Stimulated activated CD8-positive, alpha-beta memory T cell treated with anti-CD3 and anti-CD28 coated beads, Interleukin-4, amount 100 ng/mL, for 4 hours (primary cell): ENCODE results near the gene GOLGA8B.
"Not testable (repeated sequence)": the region's sequence is repeated elsewhere in the genome, so short reads cannot be mapped to it uniquely, and the experiment has no call there.

Experiments used
- DNase-seq, 2 donors: peaks; one replicate each; pipeline ENCODE4 v3.0.0-alpha.2; 2020; ENCODE audit warnings: low read depth in 2 of 2, low spot score in 1 of 2

Gene GOLGA8B, protein sequence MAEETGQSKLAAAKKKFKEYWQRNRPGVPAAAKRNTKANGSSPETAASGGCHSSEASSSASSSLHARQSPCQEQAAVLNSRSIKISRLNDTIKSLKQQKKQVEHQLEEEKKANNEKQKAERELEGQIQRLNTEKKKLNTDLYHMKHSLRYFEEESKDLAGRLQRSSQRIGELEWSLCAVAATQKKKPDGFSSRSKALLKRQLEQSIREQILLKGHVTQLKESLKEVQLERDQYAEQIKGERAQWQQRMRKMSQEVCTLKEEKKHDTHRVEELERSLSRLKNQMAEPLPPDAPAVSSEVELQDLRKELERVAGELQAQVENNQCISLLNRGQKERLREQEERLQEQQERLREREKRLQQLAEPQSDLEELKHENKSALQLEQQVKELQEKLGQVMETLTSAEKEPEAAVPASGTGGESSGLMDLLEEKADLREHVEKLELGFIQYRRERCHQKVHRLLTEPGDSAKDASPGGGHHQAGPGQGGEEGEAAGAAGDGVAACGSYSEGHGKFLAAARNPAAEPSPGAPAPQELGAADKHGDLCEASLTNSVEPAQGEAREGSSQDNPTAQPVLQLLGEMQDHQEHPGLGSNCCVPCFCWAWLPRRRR

DNA sequence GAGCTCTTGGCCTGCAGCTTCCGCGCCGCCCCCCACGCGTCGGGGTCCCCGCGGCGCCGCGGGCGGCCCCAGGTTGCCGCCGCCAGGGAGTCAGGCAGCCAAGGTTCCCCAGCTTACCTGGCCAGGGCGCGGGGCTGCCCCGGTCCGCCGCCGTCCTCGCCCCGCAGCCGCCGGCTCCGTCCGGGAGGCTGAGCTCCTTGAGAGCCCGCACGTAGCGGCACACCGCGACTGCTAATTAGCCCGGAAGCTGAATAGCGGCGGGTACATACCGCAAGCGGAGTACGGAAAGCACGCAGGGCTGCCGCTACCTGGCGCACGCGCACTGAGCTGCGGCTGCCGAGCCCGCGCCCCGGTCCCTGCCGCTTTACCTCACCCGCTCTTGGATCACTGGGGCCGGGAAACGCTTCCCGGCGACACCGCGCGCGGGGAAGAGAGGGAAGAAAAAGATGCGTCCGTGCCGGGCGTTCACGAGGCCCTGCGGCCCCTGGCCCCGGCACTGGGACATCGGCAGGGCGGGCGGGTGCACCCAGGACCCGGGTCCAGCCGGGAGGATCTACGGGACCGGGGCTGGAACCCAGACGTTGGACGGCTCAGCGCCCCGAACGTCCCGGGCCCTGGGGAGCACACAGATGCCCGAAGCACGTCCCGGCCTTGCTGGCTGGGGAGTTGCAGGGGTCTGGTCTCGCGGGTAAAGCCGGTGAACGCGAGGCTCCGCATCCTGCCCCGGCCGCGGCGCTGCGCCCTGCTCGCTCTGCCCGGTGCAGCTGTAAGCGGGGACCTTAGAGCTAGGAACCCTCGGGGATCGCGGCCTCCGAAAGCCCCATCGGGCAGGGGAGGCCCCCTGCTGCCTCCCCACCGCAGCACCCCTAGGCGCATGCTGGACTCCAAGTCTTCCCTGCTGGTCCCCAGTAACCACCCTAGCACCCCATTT lies at the start of gene GOLGA8B:
Gene GOLGA8B, minus strand, starts transcription at position 253 of the 931 bp plus-strand sequence. CDS start 47,739 bp downstream, outside the sequence.
- peak; percentile 40 to 60 for DNase-seq

DNA sequence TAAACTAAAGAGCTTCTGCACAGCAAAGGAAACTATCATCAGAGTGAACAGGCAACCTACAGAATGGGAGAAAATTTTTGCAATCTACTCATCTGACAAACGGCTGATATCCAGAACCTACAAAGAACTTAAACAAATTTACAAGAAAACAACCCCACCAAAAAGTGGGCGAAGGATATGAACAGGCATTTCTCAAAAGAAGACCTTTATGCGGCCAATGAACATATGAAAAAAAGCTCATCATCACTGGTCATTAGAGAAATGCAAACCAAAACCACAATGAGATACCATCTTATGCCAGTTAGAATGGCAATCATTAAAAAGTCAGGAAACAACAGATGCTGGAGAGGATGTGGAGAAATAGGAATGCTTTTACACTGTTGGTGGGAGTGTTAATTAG lies 49.7 kb upstream of the GOLGA8B start:
- not testable (repeated sequence) for DNase-seq

DNA sequence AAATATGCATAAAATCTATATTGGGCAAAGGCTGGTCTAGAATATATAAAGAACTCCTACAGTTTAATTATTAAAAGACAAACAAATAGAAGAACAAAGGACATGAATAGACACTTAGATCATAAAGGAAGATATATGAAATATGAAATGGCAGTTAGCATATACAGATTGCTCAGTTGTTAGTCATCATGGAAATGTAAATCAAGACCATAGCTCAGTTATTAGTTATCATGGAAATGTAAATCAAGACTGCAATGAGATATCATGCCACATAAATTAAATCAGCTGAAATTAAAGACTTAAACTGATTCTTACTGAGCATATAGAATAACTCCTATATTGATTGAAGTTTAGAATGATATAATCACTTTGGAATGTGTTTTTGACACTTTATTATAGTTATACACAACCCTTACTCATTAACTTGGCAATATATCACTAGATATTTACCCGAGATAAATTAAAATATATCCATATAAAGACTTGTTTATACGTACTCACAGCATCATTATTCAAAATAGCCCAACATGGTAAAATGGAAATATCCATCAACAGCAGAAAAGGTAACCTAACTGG lies 45.2 kb upstream of the GOLGA8B start:
- DNase-seq, result no peak

DNA sequence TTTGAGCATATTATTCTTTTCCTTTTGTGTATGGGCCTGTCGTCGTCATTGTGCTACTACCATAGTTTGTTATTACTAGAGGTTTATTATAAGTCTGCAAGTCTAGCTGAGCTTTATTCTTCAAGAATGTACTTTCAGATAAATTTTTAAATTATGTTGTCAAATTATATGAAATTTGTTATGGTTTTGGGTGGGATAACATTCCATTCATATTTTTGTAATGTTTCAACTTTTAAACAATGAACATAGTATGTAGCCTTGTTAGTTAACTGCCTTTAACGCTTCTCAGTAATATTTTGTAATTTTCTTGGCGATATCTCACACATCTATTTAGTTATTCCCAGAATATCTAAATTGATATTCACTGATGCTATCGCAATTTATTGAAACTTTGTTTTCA lies 41.6 kb upstream of the GOLGA8B start:
- no peak for DNase-seq

DNA sequence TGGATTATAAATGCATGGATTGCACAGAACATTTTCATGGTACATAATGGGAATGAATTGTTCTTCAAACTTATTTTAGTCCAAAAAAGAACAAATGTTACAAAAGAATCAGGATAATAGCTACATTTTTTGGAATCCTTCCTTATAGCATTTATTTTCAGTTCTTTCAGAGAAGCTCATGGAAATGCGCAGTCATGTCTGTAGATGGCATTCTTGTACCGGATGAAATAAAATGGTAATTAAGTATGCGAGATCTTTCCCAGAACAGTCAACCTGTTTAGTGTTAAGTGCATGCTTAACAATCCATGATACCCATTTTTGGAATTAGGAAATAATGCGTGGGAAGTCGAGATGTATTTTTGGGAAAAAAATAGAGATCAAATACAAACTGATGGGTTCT lies 38.2 kb upstream of the GOLGA8B start:
- no peak for DNase-seq

DNA sequence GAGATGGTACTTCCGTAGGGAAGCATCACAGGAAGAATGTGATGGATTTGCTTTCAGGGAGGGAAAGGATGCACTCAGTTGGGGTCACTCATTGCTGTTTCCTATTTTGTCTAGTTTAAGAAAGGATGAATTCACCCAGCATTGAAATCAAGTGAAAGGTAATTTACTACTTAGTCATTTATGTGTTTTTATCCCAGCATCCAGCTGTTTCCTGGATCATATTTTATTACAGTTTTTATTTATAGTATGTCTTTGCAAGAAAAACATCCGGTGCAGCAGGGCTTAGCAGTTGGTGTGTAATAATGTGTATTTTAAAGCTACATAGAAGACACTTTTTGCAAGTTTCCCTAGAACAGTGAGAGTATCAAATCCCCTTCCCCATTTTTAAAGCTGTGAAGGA lies 37.4 kb upstream of the GOLGA8B start:
- no peak for DNase-seq

DNA sequence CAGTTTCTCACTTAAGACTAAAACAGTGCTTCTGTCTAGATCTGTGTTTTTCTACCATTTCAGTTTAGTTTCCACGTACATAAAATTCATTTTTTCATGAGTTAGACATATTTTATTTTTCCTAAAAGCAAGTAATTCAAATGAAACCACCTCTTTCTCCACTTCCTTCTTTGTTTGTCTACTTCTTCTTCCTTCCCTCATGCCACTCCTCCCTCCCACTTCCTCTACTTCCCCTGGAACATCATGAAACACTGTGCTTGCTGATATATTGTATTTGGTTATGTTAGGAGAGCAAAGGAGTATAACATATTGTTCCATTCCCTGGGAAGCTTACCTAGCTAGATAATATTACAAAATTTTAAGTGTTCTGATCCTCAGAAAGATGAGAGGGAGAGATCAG lies 36.7 kb upstream of the GOLGA8B start:
- no peak for DNase-seq

DNA sequence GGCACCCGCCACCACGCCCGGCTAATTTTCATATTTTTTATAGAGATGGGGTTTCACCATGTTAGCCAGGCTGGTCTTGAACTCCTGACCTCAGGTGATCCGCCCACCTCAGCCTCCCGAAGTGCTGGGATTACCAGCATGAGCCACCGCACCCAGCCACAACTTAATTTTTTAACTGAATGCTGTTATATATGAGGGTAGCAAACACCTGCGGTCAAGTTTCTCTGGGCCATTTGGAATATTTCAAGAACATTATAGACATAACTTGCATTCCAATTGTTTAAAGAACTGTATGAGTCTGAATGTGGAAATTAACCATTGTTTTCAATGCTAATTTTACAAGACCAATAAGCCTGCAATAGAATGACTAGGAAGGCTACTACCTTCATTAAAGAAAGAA lies 35.7 kb upstream of the GOLGA8B start:
- DNase-seq, result no peak

DNA sequence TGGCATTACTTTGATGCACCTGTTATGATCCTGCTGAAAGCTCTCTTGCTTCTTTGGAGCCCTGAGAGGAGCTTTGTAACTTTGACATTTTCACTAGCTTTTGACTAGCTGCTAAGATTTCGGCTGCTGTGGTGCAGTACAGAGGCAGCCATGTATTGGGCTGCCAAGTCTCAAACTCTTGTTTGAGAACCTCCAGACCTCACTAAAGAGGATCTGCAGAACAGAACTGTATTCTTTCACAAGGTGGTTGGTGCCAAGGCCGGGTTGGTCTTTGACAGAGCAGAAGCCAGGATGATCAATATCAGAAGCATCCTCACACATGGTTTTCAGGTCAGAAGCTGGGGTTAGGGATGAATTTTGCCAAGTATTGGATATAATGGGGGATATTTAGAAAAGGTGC lies 34.6 kb upstream of the GOLGA8B start:
- no peak for DNase-seq

DNA sequence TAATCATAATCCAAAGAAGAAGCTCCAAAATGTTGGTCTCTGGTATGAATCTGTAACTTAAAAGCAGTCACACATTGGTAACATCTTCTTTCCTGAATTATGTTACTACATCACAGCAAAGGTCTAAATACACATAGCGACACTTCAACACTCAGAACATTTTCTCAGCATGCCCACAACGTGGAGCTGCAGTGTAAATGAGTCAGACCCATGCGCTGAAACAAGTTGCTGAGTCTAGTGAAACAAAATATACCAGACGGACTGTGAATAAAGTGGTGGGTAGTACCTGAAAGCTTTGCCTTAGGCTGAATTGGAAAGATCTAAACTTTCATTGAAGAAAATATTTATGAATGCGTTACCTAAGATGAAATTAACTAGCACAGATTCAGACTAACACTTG lies 33.2 kb upstream of the GOLGA8B start:
- no peak for DNase-seq

DNA sequence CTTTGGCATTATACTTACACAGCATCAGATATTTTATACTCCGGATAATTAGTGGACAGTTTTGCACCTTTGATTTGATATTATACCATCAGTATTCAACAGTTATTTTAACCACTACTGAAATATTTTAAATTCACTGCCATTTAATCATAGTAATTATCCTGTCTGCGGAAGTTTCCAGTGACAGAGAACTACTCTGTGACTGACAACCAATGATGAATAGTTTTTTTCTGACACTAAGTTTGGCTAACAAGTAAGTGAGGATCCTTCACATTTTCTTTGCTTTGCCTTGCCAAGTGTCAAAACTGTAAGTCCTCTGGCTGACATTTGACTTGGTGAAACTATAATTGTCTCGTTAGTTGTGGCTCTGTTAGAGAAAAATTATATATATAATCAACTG lies 30.5 kb upstream of the GOLGA8B start:
- no peak for DNase-seq

DNA sequence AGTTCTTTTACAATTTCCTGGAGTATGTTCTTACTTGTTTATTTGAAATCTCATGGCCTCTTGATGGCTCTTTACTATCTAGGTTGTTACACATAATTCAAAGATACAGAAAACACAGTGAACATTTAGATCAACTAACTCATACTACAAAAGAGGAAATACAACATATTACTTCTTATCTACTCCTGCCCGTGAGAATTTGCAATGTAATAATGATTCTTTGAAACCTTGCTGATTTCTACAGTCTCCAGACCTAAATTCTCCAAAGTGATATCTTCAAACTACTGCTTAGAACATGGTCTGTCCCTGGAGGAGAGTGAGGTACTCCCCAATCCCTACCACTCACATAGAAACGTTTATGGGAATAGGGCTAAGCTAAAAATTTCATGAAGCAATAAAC lies 29.9 kb upstream of the GOLGA8B start:
- no peak for DNase-seq

DNA sequence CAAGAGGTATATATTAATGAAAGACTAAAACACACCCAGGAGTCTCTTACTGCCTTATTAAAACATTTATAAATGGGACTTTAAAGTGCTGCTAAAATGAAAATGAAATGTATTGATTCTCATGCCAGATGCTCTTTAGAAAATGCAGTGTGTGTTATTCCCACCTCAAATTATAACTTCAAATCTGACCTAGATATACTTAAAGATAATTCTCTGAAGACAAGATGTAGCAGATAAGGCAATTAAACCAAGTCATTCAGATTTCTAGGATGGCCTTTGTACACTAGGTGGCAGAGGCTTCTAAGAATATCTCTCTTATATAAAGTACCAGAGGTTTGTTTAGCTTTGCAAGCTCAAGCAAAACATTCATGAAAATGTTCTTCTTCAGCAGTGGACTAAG lies 26.9 kb upstream of the GOLGA8B start:
- no peak for DNase-seq

DNA sequence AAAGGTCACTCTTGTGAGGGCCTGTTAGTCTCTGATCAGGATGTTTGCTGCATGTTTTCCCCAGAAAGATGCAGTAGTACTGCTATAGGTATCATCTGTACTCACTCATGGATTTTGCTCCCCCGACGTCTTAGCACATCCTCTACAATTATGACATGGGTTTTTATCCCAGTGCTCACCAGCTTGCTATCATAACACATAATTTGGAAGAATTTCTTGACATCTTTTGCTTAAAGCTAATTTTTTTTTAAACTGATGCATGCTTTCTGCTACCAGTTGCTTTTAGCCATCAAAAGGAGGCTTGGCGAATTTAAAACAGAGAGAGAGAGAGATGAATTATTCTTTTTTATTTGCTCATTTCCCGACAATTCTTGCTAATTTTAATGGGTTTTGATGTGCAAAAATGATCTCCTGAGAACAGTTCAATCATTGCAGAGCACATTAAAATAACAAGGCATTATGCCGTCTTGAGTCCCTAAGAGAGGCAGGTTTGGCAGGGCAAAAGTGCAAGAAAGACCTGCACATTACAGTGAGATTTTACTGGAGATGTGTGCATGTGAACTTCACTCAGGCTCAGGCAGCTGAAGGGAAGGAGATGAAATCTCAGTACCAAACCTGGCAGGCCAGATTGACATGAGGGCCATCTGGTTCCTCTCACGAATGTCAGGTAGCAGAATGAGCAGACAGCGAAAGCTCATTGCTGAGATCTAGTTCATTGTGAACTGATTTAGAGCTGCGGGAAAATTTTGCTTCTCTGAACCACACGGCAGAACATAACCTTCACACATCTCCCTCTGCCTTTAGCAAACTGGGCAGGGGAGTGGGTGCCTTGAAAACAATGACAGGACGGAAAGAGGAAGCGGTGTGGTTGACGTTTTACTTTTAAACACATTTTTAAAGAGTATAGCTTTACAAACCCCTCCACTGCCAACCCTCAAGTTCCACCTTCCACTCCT lies 25.9 kb upstream of the GOLGA8B start:
- no peak for DNase-seq

DNA sequence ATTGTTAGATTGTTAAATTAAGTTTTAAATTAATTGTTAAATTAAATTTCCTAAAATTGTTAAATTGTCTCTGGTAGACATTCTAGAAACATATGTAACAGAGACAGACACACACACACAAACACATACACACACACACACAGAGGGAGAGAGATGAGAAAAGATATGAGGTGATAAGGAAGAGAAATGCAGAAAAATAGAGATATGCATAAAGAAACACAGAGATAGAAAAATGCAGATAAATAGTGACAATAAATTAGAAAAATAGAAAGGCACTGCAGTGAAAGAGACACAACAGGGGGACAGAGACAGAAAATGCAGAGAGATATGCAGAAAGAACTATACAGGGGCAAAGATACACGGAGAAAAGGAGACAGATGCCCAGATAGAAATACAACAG lies 25.1 kb upstream of the GOLGA8B start:
- DNase-seq, result no peak

DNA sequence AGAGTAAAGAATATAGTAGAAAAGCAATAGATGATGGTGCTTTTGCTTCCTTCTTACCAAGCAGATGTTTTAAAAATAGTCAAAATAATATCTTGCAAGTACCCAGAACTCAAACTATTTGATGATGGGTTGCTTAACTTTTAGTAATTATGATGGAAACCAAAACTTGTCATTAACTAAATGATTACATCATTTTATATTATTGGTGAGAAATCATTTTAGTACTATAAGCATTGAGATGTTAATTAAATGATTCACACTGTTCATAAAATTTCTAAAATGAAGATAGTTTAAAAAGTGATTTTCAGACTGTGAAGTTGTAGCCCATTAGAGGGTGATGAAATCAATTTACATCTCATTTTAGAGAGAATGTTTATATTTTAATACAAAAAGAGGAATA lies 24.4 kb upstream of the GOLGA8B start:
- no peak for DNase-seq

DNA sequence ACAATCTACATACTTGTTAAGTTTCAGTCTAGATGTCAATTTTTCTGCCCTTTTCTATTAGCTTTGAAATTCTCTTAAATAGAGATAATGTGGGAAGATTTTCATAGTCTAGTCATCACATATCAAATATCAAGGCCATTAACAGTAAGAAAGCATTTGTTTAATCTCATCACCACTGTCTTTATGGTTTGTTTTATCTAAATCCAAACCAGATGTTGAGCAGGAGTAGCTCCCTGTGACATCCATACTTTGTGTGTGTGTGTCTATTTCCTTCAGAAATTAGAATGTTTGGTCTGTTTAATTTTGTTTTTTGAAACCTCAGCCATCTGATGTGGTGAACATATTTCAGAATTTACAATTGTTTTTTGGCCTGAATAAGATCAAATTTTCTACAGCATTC lies 23.1 kb upstream of the GOLGA8B start:
- DNase-seq, result no peak

DNA sequence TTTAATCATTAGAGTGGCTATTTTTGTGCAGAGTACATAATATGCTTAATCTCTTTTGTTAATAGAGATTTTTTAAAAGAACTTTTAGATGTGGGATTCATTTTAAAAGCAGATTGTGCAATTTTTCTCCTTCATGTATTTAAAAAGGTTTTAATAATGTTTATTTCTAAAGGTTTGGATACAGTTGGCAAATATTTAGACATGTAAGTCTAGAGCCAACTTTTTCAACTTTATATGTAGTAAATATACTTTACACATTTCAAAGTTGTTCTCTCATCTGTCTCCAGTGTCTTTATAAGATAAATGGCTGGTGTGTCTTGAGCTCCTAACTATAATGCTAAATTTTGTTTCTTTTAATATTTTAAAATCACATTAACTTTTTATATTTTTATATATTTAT lies 22.7 kb upstream of the GOLGA8B start:
- DNase-seq, result no peak

DNA sequence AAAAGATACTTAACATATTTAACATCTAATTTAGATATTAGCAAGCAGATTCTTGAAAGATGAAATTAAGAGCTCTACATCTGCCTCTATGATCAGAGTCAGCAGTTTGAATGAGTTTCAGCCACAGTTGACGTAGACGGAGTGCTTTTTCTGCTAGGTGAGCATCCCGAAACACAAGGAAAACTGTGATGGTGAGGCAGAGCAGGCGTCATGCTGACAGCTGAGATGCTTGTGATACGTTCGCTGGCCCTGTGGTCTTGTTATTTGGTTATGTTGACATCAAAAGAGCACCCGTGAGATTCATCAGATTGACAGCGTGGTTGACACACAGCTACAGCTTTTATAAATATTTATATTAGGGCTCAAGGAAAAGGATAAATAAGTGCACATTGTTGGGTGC lies 19.6 kb upstream of the GOLGA8B start:
- DNase-seq, result no peak

DNA sequence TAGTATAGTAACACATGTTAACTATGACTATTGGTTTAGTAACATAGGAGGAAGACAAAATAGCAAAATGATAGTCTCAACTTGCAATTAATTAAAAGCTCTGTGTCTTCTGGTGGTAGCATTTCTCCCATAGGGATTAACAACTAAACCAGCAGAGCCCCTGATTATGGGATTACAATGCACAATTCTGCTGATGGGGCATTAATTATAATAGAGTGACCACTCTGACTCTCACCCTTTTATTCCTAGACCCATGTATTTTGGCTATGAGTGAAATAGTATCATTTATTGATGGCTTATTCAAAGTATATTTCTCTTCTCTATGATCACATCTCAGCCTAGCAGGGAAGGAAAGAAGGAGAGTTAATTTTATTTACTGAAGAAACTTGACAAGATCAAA lies 17.5 kb upstream of the GOLGA8B start:
- no peak for DNase-seq
